OCI-LY3 (cell line): ENCODE measurements around the gene NAV2.

Experiments
- H2AFZ ChIP-seq: fragments of 200-600, 300-600 bp; shearing (Covaris generic); 2 replicates; pipeline ENCODE4 v1.6.0; 2014; ENCODE audit warnings: antibody characterized with exemption, low read depth, low read length
- H3K27ac ChIP-seq: fragments of 200-600, 300-600 bp; sonication (generic); 2 replicates; pipeline ENCODE4 v1.5.1; 2014; ENCODE audit warnings: mild to moderate bottlenecking, low read length, moderate library complexity, mixed read lengths
- H3K27me3 ChIP-seq: fragments of 200-600, 300-600 bp; sonication (generic); 2 replicates; pipeline ENCODE4 v1.6.1; 2014; ENCODE audit warnings: low read depth, low read length, mixed read lengths
- H3K36me3 ChIP-seq: fragments of 200-600, 300-600 bp; sonication (generic); replicated peaks from 2 replicates; pipeline ENCODE3; 2014; ENCODE audit warnings: low read depth, low read length, mixed read lengths
- H3K4me1 ChIP-seq: fragments of 300-600, 200-600 bp; sonication (generic); 2 replicates; pipeline ENCODE4 v1.6.1; 2014; ENCODE audit warnings: low read length, mixed read lengths
- H3K4me2 ChIP-seq: fragments of 200-600, 300-600 bp; sonication (generic); 2 replicates; pipeline ENCODE4 v1.6.1; 2014; ENCODE audit warnings: low read length, mixed read lengths
- H3K4me3 ChIP-seq: fragments of 300-600, 200-600 bp; sonication (generic); 2 replicates; pipeline ENCODE4 v1.5.1; 2014; ENCODE audit warnings: antibody characterized with exemption, mild to moderate bottlenecking, low read length, moderate library complexity
- H3K79me2 ChIP-seq: fragments of 300-600, 200-600 bp; shearing (Covaris generic); 2 replicates; pipeline ENCODE4 v1.6.1; 2014; ENCODE audit warnings: mild to moderate bottlenecking, low read length, mixed read lengths
- H3K9ac ChIP-seq: fragments of 300-600, 200-600 bp; shearing (Covaris generic); 2 replicates; pipeline ENCODE4 v1.6.0; 2014; ENCODE audit warnings: mild to moderate bottlenecking, low read length, moderate library complexity
- H3K9me3 ChIP-seq: fragments of 200-600, 300-600 bp; shearing (Covaris generic); 2 replicates; pipeline ENCODE4 v1.6.1; 2014; ENCODE audit warnings: low read length, mixed read lengths; ENCODE audit not compliant: insufficient read depth
- H4K20me1 ChIP-seq: fragments of 200-600, 300-600 bp; sonication (generic); 2 replicates; pipeline ENCODE4 v1.6.1; 2016; ENCODE audit warnings: low read length, mixed read lengths; ENCODE audit not compliant: insufficient read depth
- EZH2phosphoT487 ChIP-seq: fragments of 200-600 bp; shearing (Covaris generic); IDR thresholded peaks from 2 replicates; pipeline ENCODE4 v1.6.1; 2018; ENCODE audit warnings: antibody characterized with exemption, mixed run types, low read depth
- TF ChIP-seq, protein P1 (sequence below): fragments of 200-600, 300-600 bp; sonication (generic); IDR thresholded peaks from 2 replicates; pipeline ENCODE4 v1.5.1; 2014; ENCODE audit warnings: antibody characterized with exemption, low read length, low read depth

The NAV2 gene

DNA sequence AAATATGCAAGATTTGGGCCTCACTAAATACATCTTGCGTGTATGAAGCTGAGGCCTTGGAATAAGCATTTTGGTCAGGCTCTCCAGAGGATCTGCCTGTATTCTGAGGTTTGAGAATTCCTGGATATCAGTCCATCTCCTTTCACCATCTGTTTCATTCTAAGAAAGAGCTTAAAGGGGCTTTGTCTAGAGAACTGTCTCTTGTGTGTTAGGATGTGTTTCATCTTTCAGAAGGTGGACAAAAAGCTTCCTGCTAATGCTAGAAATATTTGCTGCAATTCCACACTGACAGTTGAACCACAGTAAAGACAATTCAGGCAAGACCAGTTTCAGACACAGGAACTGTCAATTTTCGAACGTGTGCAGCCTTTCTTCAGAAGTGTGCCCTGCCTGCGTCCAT lies 262.2 kb downstream of the NAV2 start:
- Histone ChIP-seq H3K9ac (no peak overlapping the region), H2AFZ (no peak overlapping the region), H3K79me2 (no peaks in the 10 kb centered on the region), H3K4me2 (no peak overlapping the region), H4K20me1 (no peaks in the 10 kb centered on the region), H3K27me3 (peaks cover 40% of the 10 kb centered on the region), H3K27ac (no peak overlapping the region), H3K4me3 (no peak overlapping the region), H3K4me1 (peaks cover 53% of the 10 kb centered on the region), H3K36me3 (no peaks in the 10 kb centered on the region), H3K9me3 (no peaks in the 10 kb centered on the region)
- no peak for TF ChIP-seq EZH2phosphoT487
- TF ChIP-seq, protein P1, sequence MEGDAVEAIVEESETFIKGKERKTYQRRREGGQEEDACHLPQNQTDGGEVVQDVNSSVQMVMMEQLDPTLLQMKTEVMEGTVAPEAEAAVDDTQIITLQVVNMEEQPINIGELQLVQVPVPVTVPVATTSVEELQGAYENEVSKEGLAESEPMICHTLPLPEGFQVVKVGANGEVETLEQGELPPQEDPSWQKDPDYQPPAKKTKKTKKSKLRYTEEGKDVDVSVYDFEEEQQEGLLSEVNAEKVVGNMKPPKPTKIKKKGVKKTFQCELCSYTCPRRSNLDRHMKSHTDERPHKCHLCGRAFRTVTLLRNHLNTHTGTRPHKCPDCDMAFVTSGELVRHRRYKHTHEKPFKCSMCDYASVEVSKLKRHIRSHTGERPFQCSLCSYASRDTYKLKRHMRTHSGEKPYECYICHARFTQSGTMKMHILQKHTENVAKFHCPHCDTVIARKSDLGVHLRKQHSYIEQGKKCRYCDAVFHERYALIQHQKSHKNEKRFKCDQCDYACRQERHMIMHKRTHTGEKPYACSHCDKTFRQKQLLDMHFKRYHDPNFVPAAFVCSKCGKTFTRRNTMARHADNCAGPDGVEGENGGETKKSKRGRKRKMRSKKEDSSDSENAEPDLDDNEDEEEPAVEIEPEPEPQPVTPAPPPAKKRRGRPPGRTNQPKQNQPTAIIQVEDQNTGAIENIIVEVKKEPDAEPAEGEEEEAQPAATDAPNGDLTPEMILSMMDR = no peak

DNA sequence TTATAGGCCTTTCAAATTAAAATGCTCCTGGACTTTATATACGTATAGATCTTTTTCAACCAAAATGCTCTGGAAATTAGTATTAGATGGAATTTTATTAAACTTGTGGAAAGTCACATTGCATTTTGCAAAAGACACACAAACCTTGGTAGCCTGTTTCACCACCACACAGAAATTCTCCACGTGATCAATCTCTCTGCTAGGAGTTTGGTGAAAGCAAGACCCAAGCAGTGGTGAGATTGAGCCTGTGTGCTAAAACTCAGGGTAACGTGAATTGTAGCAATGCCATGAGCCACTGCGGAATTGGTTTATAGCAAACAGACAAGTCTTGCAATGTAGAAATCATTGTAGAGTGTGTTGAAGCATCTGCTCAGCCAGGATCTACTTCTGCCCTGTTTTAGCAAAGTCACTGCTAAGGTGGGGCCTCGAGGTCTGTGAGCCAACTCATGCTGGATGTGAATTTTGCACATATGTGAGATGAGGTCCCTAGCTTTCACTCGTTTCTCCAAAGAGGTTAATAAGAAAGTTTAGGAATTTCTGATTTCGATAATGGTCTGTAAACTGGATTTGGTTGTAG lies 262.9 kb downstream of the NAV2 start:
- H2AFZ ChIP-seq = no peak overlapping the region
- H3K27ac ChIP-seq = no peak overlapping the region
- no peaks in the 10 kb centered on the region for H3K79me2 ChIP-seq
- H3K36me3 ChIP-seq = no peaks in the 10 kb centered on the region
- no peaks in the 10 kb centered on the region for H4K20me1 ChIP-seq
- H3K9ac ChIP-seq = no peak overlapping the region
- no peak overlapping the region for H3K4me2 ChIP-seq
- TF ChIP-seq EZH2phosphoT487 = no peak
- TF ChIP-seq, protein P1 = no peak
- peaks cover 53% of the 10 kb centered on the region for H3K4me1 ChIP-seq
- H3K27me3 ChIP-seq = peaks cover 40% of the 10 kb centered on the region
- H3K9me3 ChIP-seq = no peaks in the 10 kb centered on the region
- no peak overlapping the region for H3K4me3 ChIP-seq

DNA sequence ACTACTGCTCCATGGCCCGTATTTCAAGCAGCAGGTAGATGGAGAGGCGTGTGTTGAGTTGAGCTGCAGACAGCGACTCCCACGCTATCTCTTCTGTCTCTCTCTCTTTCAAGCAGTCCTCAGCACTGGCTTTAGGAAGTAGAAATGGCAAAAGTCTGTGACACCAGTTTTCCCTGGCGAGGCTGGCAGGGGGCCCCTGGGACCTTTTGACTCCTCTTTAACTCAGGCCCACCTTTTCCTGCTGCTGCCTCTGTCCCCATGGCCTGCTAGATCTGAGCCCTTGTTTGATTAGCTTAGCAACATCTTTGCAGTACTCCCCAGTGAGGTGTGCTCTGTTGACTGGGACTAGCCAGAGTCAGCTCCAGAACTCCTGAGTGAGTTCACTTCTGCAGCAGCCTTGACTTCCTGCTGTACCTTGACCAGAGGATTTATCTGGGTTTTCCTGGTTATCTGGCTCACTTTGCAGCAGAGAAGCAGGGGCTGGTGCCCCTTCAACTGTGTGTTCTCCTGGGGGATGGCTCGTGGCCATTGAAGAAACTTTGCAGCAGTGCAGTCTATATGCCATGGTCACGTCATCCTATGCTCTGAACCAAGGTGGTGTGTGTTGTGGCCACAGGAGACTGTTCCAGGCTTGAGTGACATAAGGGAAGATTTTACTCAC lies 263.8 kb downstream of the NAV2 start:
- no peaks in the 10 kb centered on the region for H4K20me1 ChIP-seq
- no peaks in the 10 kb centered on the region for H3K9me3 ChIP-seq
- H3K27me3 ChIP-seq = peaks cover 41% of the 10 kb centered on the region
- H3K79me2 ChIP-seq = no peaks in the 10 kb centered on the region
- no peak overlapping the region for H3K27ac ChIP-seq
- H3K9ac ChIP-seq = no peak overlapping the region
- H3K4me1 ChIP-seq = peaks cover 51% of the 10 kb centered on the region
- TF ChIP-seq EZH2phosphoT487 = no peak
- TF ChIP-seq, protein P1 = no peak
- no peak overlapping the region for H3K4me3 ChIP-seq
- H3K36me3 ChIP-seq = no peaks in the 10 kb centered on the region
- H3K4me2 ChIP-seq = no peak overlapping the region
- no peak overlapping the region for H2AFZ ChIP-seq

DNA sequence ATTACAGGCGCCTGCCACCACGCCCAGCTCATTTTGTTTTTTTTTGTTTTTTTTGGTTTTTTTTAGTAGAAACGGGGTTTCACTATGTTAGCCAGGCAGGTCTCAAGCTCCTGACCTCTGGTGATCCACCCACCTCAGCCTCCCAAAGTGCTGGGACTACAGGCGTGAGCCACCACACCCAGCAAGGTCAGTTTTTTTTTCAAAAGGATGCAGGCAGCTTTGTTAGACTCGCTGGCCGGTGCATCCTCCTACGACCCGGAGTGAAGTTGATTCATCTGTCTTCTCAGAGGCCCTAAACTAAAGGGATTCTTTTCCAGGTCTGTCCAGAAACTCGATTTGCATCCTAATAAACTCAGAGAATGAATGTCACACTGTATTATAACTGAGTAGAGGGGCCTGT lies 265.3 kb downstream of the NAV2 start:
- no peaks in the 10 kb centered on the region for H3K36me3 ChIP-seq
- peak overlapping the region; percentile 87 for H3K4me2 ChIP-seq
- H3K27me3 ChIP-seq = peaks cover 51% of the 10 kb centered on the region
- no peak overlapping the region for H2AFZ ChIP-seq
- H3K4me1 ChIP-seq = peaks cover 46% of the 10 kb centered on the region
- H3K79me2 ChIP-seq = no peaks in the 10 kb centered on the region
- H3K9me3 ChIP-seq = no peaks in the 10 kb centered on the region
- H4K20me1 ChIP-seq = no peaks in the 10 kb centered on the region
- TF ChIP-seq, protein P1 = no peak
- no peak for TF ChIP-seq EZH2phosphoT487
- no peak overlapping the region; the same call in 1 of the 2 replicates for H3K27ac ChIP-seq
- H3K4me3 ChIP-seq = peak overlapping the region; percentile 18; the same call in 1 of the 2 replicates
- peak overlapping the region; percentile 20; the same call in 1 of the 2 replicates for H3K9ac ChIP-seq
